ENCODE results near the gene MRPL34. TPM values are rescaled to one million over a fixed set of nuclear protein-coding genes. Genes with fewer than 3 reads are reported as not detected.

The MRPL34 gene
- polyA plus RNA-seq, 1 of the 3 experiments (the other 2 are of a cell fraction): 72.9 TPM

DNA sequence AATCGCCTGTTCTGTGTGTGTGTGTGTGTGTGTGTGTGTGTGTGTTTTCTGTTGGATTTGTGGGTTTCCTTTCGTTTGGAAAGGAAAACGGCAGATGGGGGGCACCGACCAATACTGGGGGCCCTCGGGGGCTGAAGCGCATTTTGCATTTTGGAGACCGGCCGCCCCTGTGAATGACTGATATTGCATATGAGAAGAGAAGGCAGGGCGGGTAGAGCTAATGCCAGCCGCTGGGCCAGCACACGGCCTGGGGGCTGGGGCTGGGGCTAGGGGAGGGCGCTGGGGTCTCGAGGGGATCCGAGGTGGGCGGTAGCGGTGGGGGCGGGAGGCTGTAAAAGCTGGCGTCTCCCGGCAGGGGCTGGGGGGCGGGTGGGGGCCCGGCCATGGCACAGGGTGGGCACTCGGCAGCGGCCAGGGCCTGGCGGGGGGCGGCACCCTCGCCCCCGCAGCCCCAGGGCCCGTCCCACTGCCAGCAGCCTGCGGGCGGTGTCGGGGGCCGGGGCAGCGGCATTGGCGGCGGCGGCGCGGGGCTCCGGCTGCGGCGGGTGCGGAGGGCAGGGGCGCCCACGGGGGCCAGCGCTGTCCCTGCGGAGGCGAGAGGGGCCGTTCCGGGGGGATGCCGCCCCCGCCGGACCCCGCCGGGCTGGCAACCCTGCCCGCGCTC is 17.8 kb downstream of the MRPL34 start (continued):
- TF ChIP-seq SIN3A (IDR thresholded peaks at IDR 0.05; ENCODE audit: borderline replicate concordance, low read depth, low read length): no peak
- TF ChIP-seq, protein P1, sequence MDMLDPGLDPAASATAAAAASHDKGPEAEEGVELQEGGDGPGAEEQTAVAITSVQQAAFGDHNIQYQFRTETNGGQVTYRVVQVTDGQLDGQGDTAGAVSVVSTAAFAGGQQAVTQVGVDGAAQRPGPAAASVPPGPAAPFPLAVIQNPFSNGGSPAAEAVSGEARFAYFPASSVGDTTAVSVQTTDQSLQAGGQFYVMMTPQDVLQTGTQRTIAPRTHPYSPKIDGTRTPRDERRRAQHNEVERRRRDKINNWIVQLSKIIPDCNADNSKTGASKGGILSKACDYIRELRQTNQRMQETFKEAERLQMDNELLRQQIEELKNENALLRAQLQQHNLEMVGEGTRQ (IDR thresholded peaks at IDR 0.05; ENCODE audit: borderline replicate concordance, low read depth, low read length): no peak
- no peak for TF ChIP-seq GABPA (IDR thresholded peaks at IDR 0.05; ENCODE audit: low read depth)
- TF ChIP-seq RFX5 (IDR thresholded peaks at IDR 0.05; ENCODE audit: low read length): no peak

DNA sequence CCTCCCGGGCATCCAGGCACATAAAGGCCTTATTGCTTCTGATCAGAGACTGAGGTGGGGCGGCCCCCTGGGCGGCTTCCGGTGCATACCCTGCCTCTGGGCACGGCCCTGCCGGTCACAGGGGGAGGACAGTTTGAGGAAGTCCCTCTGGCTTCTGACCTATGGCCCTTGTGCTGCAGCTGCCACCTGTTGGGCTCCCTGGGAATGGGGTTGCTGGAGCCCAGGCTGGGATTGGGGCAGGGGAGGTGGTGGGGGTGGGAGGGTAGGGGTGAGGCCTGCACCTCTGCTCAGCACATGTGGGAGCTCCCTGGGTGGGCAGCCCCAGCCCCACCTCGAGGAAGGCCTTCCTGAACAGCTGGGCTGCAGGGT is 18.3 kb downstream of the MRPL34 start:
- Histone ChIP-seq H3K9ac (no peak overlapping the region), H3K27me3 (ENCODE audit: insufficient read depth) (no peaks in the 10 kb centered on the region), H3K36me3 (replicated peaks in 1 of 2; ENCODE audit: control insufficient read depth in 1 of 2, insufficient read depth in 2 of 2, low read length in 1 of 2) (peaks cover 0 to 39% of the 10 kb centered on the region in 2 experiments), H3K4me1 (ENCODE audit: control insufficient read depth in 1 of 2, insufficient read depth in 2 of 2, low read depth in 1 of 2, low read length in 1 of 2) (no peaks in the 10 kb centered on the region), H3K9me3 (no peaks in the 10 kb centered on the region), H3K9me2 (no peaks in the 10 kb centered on the region), H3K79me2 (ENCODE audit: insufficient read depth) (no peaks in the 10 kb centered on the region), H4K20me1 (ENCODE audit: insufficient read depth) (no peaks in the 10 kb centered on the region), H3K4me3 (ENCODE audit: low read depth in 2 of 2, low read length in 1 of 2) (no peak overlapping the region; a peak in 1 of 4 replicates), H2AFZ (ENCODE audit: low read depth) (no peak overlapping the region), H3K27ac (ENCODE audit: low read depth in 2 of 2, low read length in 1 of 2) (no peak overlapping the region), H3K4me2 (no peak overlapping the region), H3F3A (replicated peaks; ENCODE audit: insufficient read depth) (no peaks in the 10 kb centered on the region)
- TF ChIP-seq TAF1 (IDR thresholded peaks at IDR 0.05; ENCODE audit: borderline replicate concordance, low read depth, low read length) (no peak), MXI1 (IDR thresholded peaks at IDR 0.05; ENCODE audit: low read depth, low read length) (no peak), TEAD4 (IDR thresholded peaks at IDR 0.05; ENCODE audit: borderline replicate concordance, insufficient read depth) (no peak), JUND (IDR thresholded peaks at IDR 0.05) (no peak), EZH2phosphoT487 (IDR thresholded peaks at IDR 0.05; ENCODE audit: borderline replicate concordance, low read depth) (no peak), RAD21 (IDR thresholded peaks at IDR 0.05; ENCODE audit: low read length) (no peak), GATA2 (CRISPR knock-in tag; IDR thresholded peaks at IDR 0.05) (no peak)
- TF ChIP-seq, protein P2, sequence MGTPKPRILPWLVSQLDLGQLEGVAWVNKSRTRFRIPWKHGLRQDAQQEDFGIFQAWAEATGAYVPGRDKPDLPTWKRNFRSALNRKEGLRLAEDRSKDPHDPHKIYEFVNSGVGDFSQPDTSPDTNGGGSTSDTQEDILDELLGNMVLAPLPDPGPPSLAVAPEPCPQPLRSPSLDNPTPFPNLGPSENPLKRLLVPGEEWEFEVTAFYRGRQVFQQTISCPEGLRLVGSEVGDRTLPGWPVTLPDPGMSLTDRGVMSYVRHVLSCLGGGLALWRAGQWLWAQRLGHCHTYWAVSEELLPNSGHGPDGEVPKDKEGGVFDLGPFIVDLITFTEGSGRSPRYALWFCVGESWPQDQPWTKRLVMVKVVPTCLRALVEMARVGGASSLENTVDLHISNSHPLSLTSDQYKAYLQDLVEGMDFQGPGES (IDR thresholded peaks at IDR 0.05; ENCODE audit: low read depth, low read length): no peak
- TF ChIP-seq, protein P3, sequence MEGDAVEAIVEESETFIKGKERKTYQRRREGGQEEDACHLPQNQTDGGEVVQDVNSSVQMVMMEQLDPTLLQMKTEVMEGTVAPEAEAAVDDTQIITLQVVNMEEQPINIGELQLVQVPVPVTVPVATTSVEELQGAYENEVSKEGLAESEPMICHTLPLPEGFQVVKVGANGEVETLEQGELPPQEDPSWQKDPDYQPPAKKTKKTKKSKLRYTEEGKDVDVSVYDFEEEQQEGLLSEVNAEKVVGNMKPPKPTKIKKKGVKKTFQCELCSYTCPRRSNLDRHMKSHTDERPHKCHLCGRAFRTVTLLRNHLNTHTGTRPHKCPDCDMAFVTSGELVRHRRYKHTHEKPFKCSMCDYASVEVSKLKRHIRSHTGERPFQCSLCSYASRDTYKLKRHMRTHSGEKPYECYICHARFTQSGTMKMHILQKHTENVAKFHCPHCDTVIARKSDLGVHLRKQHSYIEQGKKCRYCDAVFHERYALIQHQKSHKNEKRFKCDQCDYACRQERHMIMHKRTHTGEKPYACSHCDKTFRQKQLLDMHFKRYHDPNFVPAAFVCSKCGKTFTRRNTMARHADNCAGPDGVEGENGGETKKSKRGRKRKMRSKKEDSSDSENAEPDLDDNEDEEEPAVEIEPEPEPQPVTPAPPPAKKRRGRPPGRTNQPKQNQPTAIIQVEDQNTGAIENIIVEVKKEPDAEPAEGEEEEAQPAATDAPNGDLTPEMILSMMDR (IDR thresholded peaks at IDR 0.05): no peak
- TF ChIP-seq, protein P4, sequence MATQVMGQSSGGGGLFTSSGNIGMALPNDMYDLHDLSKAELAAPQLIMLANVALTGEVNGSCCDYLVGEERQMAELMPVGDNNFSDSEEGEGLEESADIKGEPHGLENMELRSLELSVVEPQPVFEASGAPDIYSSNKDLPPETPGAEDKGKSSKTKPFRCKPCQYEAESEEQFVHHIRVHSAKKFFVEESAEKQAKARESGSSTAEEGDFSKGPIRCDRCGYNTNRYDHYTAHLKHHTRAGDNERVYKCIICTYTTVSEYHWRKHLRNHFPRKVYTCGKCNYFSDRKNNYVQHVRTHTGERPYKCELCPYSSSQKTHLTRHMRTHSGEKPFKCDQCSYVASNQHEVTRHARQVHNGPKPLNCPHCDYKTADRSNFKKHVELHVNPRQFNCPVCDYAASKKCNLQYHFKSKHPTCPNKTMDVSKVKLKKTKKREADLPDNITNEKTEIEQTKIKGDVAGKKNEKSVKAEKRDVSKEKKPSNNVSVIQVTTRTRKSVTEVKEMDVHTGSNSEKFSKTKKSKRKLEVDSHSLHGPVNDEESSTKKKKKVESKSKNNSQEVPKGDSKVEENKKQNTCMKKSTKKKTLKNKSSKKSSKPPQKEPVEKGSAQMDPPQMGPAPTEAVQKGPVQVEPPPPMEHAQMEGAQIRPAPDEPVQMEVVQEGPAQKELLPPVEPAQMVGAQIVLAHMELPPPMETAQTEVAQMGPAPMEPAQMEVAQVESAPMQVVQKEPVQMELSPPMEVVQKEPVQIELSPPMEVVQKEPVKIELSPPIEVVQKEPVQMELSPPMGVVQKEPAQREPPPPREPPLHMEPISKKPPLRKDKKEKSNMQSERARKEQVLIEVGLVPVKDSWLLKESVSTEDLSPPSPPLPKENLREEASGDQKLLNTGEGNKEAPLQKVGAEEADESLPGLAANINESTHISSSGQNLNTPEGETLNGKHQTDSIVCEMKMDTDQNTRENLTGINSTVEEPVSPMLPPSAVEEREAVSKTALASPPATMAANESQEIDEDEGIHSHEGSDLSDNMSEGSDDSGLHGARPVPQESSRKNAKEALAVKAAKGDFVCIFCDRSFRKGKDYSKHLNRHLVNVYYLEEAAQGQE (IDR thresholded peaks at IDR 0.05; ENCODE audit: low read depth, low read length): no peak
- TF ChIP-seq, protein P1 (IDR thresholded peaks at IDR 0.05; ENCODE audit: borderline replicate concordance, low read depth, low read length): no peak
- CTCF ChIA-PET: interaction anchor here (0.9 to 1.5 kb wide), 3 partner anchors 10 to 19 kb away, joined by 3 to 8 read pairs (median 3); partner anchors contain the start of genes ANO8 and MRPL34
- POLR2A ChIA-PET: interaction anchor here (0.7 to 1.0 kb wide), 2 partner anchors 16 to 665 kb away, joined by 3 read pairs; no protein-coding TSS in a partner anchor
- DNase-seq: no peak
- WGBS (ENCODE audit: low lambda C conversion rate): 50% methylated on average over 1 of the region's 7 CpGs

Data from SK-N-SH (cell line).